Neural cell (in vitro differentiated cells): ENCODE results near the gene SLC35E3. TPM values are rescaled to one million over a fixed set of nuclear protein-coding genes. Genes with fewer than 3 reads are reported as not detected.

Source experiments
- H2AFZ ChIP-seq: fragments of 200-600, 300-800 bp; sonication (generic), shearing (Covaris generic); 2 replicates; pipeline ENCODE4 v1.6.0; 2014; ENCODE audit warnings: low read depth, mild to moderate bottlenecking, antibody characterized with exemption, low read length, moderate library complexity
- H3F3A ChIP-seq: fragments of 200-600 bp; shearing (Covaris generic); 2 replicates; pipeline ENCODE4 v1.6.1; 2016; ENCODE audit warnings: mild to moderate bottlenecking, moderate library complexity, mixed read lengths, antibody characterized with exemption, low read length; ENCODE audit not compliant: insufficient read depth, poor library complexity, severe bottlenecking
- H3K27ac ChIP-seq: fragments of 200-600, 300-800 bp; sonication (generic), shearing (Covaris generic); 2 replicates; pipeline ENCODE4 v1.5.1; 2014; ENCODE audit warnings: mild to moderate bottlenecking, low read length, moderate library complexity
- H3K27me3 ChIP-seq: fragments of 300-800, 200-600 bp; sonication (generic), shearing (Covaris generic); 2 replicates; pipeline ENCODE4 v1.6.0; 2014; ENCODE audit warnings: mild to moderate bottlenecking, low read depth, low read length, moderate library complexity; ENCODE audit not compliant: insufficient read depth
- H3K36me3 ChIP-seq: fragments of 300-800, 200-600 bp; sonication (generic), shearing (Covaris generic); 2 replicates; pipeline ENCODE4 v1.5.1; 2014; ENCODE audit warnings: mild to moderate bottlenecking, antibody characterized with exemption, low read length, moderate library complexity; ENCODE audit not compliant: insufficient read depth
- H3K4me2 ChIP-seq: fragments of 300-800, 200-600 bp; sonication (generic), shearing (Covaris generic); 2 replicates; pipeline ENCODE4 v1.6.0; 2014; ENCODE audit warnings: mild to moderate bottlenecking, low read length
- H3K4me3 ChIP-seq: fragments of 300-800, 200-600 bp; sonication (generic), shearing (Covaris generic); 2 replicates; pipeline ENCODE4 v1.5.1; 2014; ENCODE audit warnings: mild to moderate bottlenecking, low read length, moderate library complexity
- H3K79me2 ChIP-seq: fragments of 200-600 bp; shearing (Covaris generic); replicated peaks from 2 replicates; pipeline ENCODE4 v1.6.0; 2014; ENCODE audit warnings: mild to moderate bottlenecking, low read length, moderate library complexity; ENCODE audit not compliant: insufficient read depth
- H3K9ac ChIP-seq: fragments of 300-800, 200-600 bp; sonication (generic), shearing (Covaris generic); 2 replicates; pipeline ENCODE4 v1.6.1; 2016; ENCODE audit warnings: mild to moderate bottlenecking, low read length, mixed read lengths
- H3K9me2 ChIP-seq: fragments of 200-600 bp; shearing (Covaris generic); 2 replicates; pipeline ENCODE4 v1.6.1; 2016; ENCODE audit warnings: mild to moderate bottlenecking, low read length, mixed read lengths; ENCODE audit not compliant: insufficient read depth
- H3K9me3 ChIP-seq: fragments of 200-600, 300-800 bp; sonication (generic), shearing (Covaris generic); 2 replicates; pipeline ENCODE4 v1.6.1; 2016; ENCODE audit warnings: mild to moderate bottlenecking, mixed run types, low read length, moderate library complexity, mixed read lengths
- H4K20me1 ChIP-seq: fragments of 200-600 bp; shearing (Covaris generic); 2 replicates; pipeline ENCODE4 v1.6.1; 2016; ENCODE audit warnings: mild to moderate bottlenecking, mixed run types; ENCODE audit not compliant: insufficient read depth
- EP300 ChIP-seq: fragments of 450-650 bp; conservative IDR thresholded peaks from 2 replicates; pipeline ENCODE4 v1.6.1; 2014; ENCODE audit warnings: antibody characterized with exemption, mild to moderate bottlenecking, moderate library complexity; ENCODE audit not compliant: poor library complexity, severe bottlenecking
- EZH2 ChIP-seq: fragments of 200-600, 300-800 bp; shearing (Covaris generic), sonication (generic); IDR thresholded peaks from 2 replicates; pipeline ENCODE4 v1.6.1; 2014; ENCODE audit warnings: antibody characterized with exemption, low read length, borderline replicate concordance, mild to moderate bottlenecking; ENCODE audit not compliant: insufficient read depth, poor library complexity, severe bottlenecking
- MXI1 ChIP-seq: fragments of 450-650 bp; conservative IDR thresholded peaks from 2 replicates; pipeline ENCODE4 v1.6.1; 2014; ENCODE audit warnings: antibody characterized with exemption, mild to moderate bottlenecking; ENCODE audit not compliant: poor library complexity, severe bottlenecking
- POLR2AphosphoS5 ChIP-seq: IDR thresholded peaks from 2 replicates; pipeline ENCODE4 v1.6.1; 2012
- RAD21 ChIP-seq: fragments of 450-650 bp; conservative IDR thresholded peaks from 2 replicates; pipeline ENCODE4 v1.6.1; 2014; ENCODE audit warnings: antibody characterized with exemption, mild to moderate bottlenecking, moderate library complexity
- SMC3 ChIP-seq: fragments of 450-650 bp; conservative IDR thresholded peaks from 2 replicates; pipeline ENCODE4 v1.6.1; 2014; ENCODE audit warnings: antibody characterized with exemption, mild to moderate bottlenecking, moderate library complexity; ENCODE audit not compliant: poor library complexity
- TAF1 ChIP-seq: IDR thresholded peaks from 2 replicates; pipeline ENCODE4 v1.6.1; 2012; ENCODE audit warnings: low read depth
- polyA plus RNA-seq: library from polyadenylated mRNA; depleted of rRNA; stranded (reverse); fragments of >200 nt; gene quantifications from 2 replicates; pipeline ENCODE4 v1.2.3, GENCODE V29; 2014
- TF ChIP-seq, protein P1 (sequence below): IDR thresholded peaks from 2 replicates; pipeline ENCODE4 v1.6.1; 2012; ENCODE audit warnings: borderline replicate concordance
- TF ChIP-seq, protein P2 (sequence below): fragments of 450-650 bp; IDR thresholded peaks from 2 replicates; pipeline ENCODE4 v1.5.1; 2014; ENCODE audit warnings: antibody characterized with exemption, mild to moderate bottlenecking, moderate library complexity; ENCODE audit not compliant: poor library complexity, severe bottlenecking

The SLC35E3 gene
- polyA plus RNA-seq, 1 donor from 2014 or later = 10.5 TPM

DNA sequence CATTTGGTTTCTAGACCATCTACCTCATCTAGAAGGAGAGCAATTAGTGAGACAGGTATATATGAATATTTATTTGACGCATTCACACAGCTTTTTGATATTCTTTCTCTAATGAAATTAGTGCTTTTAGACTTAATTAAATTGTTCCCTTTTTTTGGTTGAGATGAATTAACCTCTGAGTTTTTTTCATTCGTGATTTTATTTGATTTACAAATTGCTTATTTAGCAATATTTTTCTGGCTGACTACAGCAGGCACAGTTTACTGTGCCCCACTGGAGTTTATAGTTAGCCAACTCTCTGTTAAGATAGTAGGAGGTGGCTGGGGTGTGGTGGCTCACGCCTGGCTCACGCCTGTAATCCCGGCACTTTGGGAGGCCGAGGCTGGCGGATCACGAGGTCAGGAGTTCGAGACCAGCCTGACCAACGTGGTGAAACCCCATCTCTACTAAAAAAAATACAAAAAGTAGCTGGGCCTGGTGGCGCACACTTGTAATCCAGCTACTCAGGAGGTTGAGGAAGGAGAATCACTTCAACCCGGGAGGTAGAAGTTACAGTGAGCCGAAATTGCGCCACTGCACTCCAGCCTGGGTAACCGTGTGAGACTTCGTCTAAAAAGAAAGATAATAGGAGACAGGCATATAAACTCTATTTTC lies 78.7 kb downstream of the SLC35E3 start:
- Histone ChIP-seq H3K4me3 (no peak overlapping the region), H3K27ac (no peak overlapping the region), H3K9me3 (no peaks in the 10 kb centered on the region), H3F3A (no peaks in the 10 kb centered on the region), H3K79me2 (peaks cover 6% of the 10 kb centered on the region), H4K20me1 (no peaks in the 10 kb centered on the region), H3K4me2 (no peak overlapping the region), H3K36me3 (peaks cover 10% of the 10 kb centered on the region), H3K27me3 (no peaks in the 10 kb centered on the region), H3K9me2 (no peaks in the 10 kb centered on the region), H2AFZ (no peak overlapping the region), H3K9ac (no peak overlapping the region)
- TF ChIP-seq MXI1 (no peak), EP300 (no peak), TAF1 (no peak), RAD21 (no peak), POLR2AphosphoS5 (no peak), SMC3 (no peak), EZH2 (no peak)
- TF ChIP-seq, protein P1, sequence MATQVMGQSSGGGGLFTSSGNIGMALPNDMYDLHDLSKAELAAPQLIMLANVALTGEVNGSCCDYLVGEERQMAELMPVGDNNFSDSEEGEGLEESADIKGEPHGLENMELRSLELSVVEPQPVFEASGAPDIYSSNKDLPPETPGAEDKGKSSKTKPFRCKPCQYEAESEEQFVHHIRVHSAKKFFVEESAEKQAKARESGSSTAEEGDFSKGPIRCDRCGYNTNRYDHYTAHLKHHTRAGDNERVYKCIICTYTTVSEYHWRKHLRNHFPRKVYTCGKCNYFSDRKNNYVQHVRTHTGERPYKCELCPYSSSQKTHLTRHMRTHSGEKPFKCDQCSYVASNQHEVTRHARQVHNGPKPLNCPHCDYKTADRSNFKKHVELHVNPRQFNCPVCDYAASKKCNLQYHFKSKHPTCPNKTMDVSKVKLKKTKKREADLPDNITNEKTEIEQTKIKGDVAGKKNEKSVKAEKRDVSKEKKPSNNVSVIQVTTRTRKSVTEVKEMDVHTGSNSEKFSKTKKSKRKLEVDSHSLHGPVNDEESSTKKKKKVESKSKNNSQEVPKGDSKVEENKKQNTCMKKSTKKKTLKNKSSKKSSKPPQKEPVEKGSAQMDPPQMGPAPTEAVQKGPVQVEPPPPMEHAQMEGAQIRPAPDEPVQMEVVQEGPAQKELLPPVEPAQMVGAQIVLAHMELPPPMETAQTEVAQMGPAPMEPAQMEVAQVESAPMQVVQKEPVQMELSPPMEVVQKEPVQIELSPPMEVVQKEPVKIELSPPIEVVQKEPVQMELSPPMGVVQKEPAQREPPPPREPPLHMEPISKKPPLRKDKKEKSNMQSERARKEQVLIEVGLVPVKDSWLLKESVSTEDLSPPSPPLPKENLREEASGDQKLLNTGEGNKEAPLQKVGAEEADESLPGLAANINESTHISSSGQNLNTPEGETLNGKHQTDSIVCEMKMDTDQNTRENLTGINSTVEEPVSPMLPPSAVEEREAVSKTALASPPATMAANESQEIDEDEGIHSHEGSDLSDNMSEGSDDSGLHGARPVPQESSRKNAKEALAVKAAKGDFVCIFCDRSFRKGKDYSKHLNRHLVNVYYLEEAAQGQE = no peak
- TF ChIP-seq, protein P2, sequence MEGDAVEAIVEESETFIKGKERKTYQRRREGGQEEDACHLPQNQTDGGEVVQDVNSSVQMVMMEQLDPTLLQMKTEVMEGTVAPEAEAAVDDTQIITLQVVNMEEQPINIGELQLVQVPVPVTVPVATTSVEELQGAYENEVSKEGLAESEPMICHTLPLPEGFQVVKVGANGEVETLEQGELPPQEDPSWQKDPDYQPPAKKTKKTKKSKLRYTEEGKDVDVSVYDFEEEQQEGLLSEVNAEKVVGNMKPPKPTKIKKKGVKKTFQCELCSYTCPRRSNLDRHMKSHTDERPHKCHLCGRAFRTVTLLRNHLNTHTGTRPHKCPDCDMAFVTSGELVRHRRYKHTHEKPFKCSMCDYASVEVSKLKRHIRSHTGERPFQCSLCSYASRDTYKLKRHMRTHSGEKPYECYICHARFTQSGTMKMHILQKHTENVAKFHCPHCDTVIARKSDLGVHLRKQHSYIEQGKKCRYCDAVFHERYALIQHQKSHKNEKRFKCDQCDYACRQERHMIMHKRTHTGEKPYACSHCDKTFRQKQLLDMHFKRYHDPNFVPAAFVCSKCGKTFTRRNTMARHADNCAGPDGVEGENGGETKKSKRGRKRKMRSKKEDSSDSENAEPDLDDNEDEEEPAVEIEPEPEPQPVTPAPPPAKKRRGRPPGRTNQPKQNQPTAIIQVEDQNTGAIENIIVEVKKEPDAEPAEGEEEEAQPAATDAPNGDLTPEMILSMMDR = no peak

DNA sequence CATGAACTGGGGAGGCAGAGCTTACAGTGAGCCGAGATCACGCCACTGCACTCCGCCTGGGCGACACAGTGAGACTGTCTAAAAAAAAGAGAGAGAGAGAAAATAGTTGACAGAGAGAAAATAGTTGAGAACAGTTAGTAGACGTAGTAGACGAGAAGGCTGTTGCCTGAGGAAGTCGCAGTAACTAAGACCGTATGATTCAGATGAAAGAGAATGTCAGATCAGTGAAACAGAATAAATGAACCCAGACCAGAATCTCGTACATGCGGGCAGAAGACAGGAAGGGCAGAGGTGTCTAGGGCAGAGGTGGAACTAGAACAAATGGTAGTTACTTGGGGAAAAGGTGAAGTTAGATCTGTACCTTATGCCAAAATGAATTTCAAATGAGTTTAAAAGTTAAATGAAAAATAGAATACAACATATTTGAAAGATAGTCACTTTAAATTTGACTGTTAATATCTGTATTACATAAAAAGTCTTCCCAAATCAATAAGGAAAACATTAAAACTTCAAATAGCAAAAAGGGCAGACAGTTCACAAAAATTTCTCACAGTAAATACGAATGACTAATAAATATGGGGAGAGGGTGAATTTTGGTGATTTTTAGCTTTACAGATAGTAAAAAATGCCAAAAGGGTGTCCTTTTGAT lies 79.7 kb downstream of the SLC35E3 start:
- Histone ChIP-seq H3K79me2 (no peaks in the 10 kb centered on the region), H4K20me1 (no peaks in the 10 kb centered on the region), H3K27ac (no peak overlapping the region), H2AFZ (no peak overlapping the region), H3K36me3 (peaks cover 7% of the 10 kb centered on the region), H3K27me3 (no peaks in the 10 kb centered on the region), H3K9me3 (no peaks in the 10 kb centered on the region), H3F3A (no peaks in the 10 kb centered on the region), H3K9ac (no peak overlapping the region), H3K4me3 (no peak overlapping the region), H3K9me2 (no peaks in the 10 kb centered on the region), H3K4me2 (no peak overlapping the region)
- TF ChIP-seq, protein P2 = no peak
- TF ChIP-seq, protein P1 = no peak
- no peak for TF ChIP-seq RAD21
- no peak for TF ChIP-seq MXI1
- TF ChIP-seq SMC3 = no peak
- TF ChIP-seq POLR2AphosphoS5 = no peak
- TF ChIP-seq EP300 = no peak
- no peak for TF ChIP-seq TAF1
- no peak for TF ChIP-seq EZH2
